CD4-positive, alpha-beta T cell treated with Interleukin-15 for 4 hours (primary cell): ENCODE results near the gene SLC1A5.
"Not testable (repeated sequence)": the region's sequence is repeated elsewhere in the genome, so short reads cannot be mapped to it uniquely, and the experiment has no call there.

Experiments used
- DNase-seq: peaks from one replicate; pipeline ENCODE4 v3.0.0-alpha.2; 2020; ENCODE audit warnings: low spot score

Gene SLC1A5

DNA sequence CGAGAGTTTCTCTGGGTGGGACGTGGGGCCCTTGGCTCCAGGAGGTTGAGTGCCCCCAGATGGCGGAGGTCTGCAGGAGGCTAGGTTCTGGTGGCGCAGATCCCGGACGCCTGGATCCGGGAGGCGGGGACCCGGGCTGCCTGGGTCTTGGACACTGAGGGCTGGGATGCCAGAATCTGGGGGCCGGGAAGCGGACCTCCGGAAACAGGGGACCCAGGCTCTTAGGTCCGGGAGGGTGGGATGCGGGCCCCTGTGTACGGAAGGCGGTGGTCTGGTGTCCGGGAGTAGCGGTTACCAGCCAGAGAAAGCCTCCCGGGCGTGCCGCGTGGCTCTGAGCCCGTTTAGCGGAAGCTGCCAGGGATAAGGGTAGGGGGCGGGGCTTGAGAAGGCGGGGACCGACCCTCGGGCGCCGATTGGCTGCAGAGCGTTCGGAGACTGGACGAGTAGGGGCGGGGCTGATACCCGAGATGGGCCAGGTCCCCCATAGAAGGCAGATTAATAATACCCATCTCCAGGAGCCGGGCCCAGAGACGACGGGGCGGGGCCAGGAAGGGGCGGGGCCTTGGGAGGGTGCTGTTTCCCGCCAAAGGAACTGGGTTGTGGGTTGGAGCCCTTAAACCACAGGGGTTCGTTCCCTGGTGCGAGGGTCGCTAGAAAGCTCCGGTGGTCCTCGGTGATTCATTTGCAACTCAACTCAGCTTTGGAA is at the start of gene SLC1A5:
SLC1A5 (minus strand) TSS at position 333 of the 706 bp plus-strand sequence. CDS start 629 bp downstream, outside the sequence.
- DNase-seq: peak; percentile 98

DNA sequence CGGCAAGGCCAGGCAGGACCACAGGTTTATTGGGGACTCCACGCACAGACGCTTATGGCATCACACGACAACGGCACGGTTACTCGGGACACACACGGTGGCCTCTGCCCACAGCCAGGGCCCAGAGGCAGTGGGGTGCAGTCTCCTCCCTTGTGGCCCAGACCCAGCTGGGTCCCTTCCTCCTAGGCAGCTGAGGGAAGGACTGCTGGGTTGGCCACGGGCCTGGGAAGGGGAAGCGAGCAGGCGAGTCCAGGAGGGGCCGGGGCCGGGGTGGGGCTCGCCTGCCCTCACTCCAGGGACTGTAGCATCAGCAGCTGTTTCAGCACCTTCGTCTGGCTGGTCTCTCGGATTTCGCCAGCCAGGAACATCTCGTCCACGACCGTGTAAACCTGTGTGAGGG is 49.8 kb upstream of the SLC1A5 start:
- no peak for DNase-seq

DNA sequence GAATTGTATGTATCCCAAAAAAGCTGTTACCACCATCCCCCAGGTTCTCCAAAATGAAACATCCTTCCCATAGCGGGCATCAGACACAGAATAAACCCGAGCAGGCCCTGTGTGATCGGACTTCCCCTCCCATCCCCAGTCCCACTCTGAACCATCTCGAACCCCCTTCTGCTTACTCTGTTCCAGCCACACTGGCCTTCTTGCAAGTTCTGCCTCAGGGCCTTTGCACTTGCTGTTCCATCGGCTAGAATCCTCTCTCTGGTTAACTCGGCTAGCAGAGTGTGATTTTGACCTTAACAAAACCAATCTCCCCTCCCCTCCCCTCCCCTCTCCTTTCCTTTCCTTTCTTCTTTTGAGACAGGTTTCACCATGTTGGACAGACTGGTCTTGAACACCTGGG is 46.6 kb upstream of the SLC1A5 start:
- DNase-seq: no peak

GRCh38 chr19:46834121-46834520 is 45.7 kb upstream of the SLC1A5 start:
- DNase-seq: no peak

GRCh38 chr19:46830864-46831263 is 42.5 kb upstream of the SLC1A5 start:
- no peak for DNase-seq

DNA sequence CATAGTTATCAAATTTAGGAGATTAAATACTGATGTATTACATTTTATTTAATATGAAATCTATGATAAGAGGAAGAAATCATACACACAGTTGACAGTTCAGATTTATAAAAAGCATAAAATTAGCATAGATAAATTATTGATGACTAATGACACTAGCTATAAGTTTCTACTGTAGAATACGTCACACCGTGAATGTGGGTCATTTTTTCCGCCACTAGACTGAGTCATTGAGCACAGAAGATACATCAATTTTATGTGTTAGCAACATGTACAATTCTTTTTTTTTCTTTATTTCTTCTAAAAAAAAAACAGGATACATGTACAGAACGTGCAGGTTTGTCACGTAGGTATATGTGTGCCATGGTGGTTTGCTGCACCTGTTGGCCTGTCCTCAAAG is 40.1 kb upstream of the SLC1A5 start:
- peak; percentile 33 for DNase-seq

GRCh38 chr19:46825731-46826055 is 37.3 kb upstream of the SLC1A5 start:
- DNase-seq: no peak

- peak; percentile 16 for DNase-seq
These were observed 36.7 kb upstream of the SLC1A5 start for GRCh38 chr19:46824890-46825730.

- no peak for DNase-seq
These were observed 34.7 kb upstream of the SLC1A5 start for GRCh38 chr19:46823049-46823448.

- DNase-seq: not testable (repeated sequence)
These were observed 34.0 kb upstream of the SLC1A5 start for GRCh38 chr19:46822410-46822787.

DNA sequence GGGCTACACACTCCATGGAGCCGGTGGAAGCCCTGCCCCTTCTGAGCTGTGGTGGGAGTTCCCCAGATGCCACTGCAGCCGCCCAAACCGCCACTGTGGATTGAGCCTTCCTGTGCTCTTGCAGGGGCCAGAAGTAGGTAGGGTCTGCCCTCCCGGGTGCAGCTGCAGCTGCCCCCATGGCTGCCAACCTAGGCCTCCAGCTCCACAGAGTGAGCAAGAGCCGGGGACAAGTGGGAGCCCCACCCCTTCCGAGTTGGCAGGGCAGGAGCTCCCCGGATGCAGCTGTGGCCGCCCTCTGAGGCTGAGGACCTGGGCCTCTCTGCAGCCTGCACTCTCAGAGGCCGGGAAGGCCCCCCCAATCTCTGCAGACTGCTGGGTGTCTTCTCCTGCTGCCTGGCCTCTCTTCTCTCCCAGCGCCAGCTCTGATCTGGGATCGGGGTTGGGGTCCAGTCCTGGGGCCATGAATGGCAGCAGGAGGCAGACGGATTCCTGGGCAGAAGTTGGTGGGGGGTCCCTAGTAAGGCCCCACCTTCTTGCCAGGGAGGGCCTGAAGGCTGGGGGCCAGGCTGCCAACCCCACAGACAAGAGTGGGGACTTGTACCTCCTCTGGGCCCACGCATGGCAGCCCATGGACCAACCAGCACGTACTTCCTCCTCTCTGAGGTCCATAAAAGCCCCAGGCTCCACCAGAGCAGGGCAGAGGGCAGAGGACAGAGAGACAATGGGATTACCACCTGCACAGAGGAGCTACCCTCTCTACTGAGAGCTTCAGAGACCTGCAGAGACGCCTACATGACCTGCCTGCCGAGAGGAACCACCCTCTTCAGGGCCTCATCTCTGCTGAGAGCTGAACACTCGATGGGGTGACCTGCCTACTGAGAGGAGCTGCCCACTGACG is 33.4 kb upstream of the SLC1A5 start:
- DNase-seq: peak; percentile 61

DNA sequence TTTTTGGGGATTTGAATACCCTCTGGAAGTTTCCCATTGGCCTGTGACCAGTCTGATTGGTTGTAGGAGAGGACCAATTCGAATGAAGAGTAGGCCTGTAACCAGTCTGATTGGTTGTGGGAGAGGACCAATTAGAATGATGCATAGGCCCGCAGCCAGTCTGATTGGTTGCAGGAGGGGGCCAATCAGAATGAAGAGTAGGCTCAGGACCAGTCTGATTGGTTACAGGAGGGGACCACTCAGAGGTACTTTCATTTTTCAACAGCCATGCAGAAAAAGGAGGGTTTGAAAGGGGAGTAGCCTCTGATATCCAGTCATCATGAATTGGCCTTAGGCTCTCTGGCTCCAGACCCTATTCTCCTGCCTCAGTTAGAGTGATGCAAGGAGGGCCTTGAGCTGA is 30.4 kb upstream of the SLC1A5 start:
- no peak for DNase-seq

DNA sequence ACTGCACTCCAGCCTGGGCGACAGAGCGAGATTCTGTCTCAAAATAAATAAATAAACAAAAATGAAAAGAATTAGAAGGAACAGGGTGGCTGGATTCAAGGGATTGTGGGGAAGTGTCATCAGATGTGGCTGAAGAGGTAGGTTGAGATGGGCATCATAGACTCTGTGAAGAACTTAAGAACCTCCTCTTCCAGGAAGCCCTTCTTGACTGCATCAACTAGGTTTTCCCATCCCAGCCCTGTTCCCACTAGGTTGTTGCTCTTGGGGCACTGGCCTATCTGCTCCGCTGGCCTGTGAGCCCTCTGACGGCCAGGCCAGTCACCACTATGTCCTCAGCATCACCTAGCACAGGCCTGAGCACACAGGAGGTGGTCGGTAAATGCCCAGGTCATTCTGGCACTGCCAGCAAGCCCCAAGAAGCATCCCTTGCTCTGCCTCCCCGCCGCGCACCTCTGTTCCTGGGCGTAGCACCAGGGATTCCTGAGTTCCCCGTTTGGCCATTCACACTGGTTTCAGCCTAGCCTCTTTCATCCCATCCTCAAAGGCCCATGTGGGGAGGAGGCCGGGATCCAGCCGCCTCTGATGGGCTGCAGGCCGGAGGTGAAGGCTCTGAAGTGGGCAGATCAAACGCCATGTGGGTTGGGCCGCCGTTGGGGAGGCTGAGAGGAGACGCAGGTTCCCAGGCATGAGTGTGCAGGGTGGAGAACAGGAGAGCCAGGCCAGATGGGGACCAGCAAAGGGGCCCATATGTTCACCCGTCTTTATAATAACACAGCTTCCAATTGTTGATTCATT is 27.6 kb upstream of the SLC1A5 start:
- DNase-seq: no peak

GRCh38 chr19:46813839-46814358 is 25.5 kb upstream of the SLC1A5 start:
- DNase-seq: no peak

- DNase-seq: no peak
These were observed 24.8 kb upstream of the SLC1A5 start for GRCh38 chr19:46812977-46813838.

DNA sequence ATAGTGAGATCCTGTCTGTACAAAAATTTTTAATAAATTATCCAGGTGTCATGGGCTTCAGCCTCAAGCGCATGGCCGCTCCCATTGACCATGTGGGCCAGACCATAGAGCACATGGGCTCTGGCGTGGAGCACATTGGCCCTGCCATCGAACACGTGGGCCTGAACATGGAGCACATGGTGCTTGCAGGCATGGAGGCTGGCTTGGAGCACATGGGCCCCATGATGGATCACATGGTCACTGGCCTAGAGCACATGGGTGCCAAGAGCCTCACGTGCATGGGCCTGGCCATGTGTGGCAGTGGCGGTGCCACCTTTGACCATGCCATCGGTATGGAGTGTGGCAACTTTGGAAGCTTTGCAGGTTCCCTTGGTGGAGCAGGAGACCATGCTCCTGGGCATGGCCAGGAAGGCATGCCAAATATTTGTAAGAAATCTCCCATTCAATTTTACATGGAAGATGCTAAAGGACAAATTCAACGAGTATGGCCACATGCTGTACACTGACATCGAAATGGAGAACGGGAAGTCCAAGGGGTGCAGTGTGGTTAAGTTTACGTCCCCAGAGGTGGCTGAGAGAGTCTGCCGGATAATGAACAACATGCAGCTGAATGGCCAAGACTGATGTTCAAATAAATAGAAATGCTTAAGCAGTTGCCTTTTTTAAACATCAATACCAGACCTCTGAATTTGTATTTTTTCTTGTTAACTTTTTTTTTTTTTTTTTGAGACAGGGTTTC is 21.3 kb upstream of the SLC1A5 start:
- no peak for DNase-seq

DNA sequence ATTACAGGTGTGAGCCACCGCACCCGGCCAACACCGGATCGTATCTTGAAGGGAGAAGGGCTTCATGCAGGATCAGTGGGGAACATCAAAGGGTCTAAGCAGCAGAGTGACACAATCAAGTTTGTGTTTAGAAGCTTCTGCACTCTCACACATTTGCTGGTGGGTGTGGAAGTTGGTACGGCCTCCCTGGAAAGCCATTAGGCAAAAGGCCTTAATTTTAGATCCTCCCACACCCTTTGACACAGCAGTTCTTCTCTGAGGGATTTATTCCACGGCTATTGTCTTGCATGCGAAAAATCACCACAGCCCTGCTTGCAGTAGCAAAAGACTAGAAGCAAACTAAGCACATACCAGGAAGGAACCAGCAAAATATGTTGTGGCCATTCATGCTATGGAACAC is 18.3 kb upstream of the SLC1A5 start:
- no peak for DNase-seq

DNA sequence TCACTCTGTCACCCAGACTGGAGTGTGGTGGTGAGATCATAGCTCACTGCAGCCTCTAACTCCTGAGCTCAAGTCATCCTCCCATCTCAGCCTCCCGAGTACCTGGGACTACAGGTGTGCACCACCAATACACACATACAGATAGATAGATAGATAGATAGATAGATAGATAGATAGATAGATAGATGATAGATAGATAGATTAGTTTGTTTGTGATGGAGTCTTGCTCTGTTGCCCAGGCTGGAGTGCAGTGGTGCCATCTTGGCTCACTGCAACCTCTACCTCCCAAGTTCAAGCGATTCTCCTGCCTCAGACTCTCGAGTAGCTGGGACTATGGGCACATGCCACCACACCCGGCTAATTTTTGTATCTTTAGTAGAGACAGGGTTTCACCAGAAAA is 16.0 kb upstream of the SLC1A5 start:
- DNase-seq: not testable (repeated sequence)

- no peak for DNase-seq
These were observed 15.2 kb upstream of the SLC1A5 start for GRCh38 chr19:46803555-46803954.

- no peak for DNase-seq
These were observed 13.8 kb upstream of the SLC1A5 start for GRCh38 chr19:46802152-46802551.
